SK-N-MC (cell line): ENCODE results near the gene CLPSL1.

Experiments
- EZH2 ChIP-seq: fragments of 200-600 bp; sonication (generic); IDR thresholded peaks from one replicate; pipeline ENCODE4 v1.6.1; 2017; ENCODE audit warnings: antibody characterized with exemption
- POLR2AphosphoS5 ChIP-seq: IDR thresholded peaks from 2 replicates; pipeline ENCODE4 v1.6.1; 2012; ENCODE audit warnings: mild to moderate bottlenecking, low read depth, low read length, borderline replicate concordance

DNA sequence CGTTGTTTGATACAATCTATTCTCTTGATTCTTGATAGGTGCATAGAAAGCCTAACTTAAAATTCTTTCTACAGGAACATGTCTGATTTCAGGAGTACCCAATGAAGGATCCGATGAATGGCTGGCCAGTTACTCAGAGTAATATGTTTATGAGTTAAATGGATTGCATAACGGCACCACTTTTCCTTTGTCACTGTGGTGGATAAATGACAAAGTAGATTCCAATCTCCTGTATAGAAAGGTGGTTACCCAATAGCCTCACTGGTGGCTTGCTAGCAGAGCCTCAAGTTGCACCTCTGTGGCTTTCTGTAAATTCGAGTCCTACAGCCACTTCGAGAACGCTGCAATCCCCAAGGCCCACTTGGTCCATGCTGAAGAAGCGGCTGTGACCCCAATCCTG lies 52.7 kb downstream of the CLPSL1 start:
- TF ChIP-seq EZH2 (no peak), POLR2AphosphoS5 (no peak)
